ENCODE data around the gene TFCP2L1.

TFCP2L1 gene

GRCh38 chr2:121179467-121179866, 105.5 kb downstream of the TFCP2L1 start:
- Histone ChIP-seq H3K36me3 (ENCODE audit: control insufficient read depth in 2 of 2, insufficient read depth in 1 of 2, low read length in 2 of 2) (no peaks in the 10 kb centered on the region), H3K9me3 (ENCODE audit: control insufficient read depth, insufficient read depth, low read depth, low read length) (no peaks in the 10 kb centered on the region), H3K27ac (ENCODE audit: extremely low read depth, low read depth, low read length) (no peak overlapping the region), H3K4me3 (ENCODE audit: low read depth, low read length) (no peak overlapping the region), H3K4me1 (ENCODE audit: control insufficient read depth, insufficient read depth, low read length) (no peaks in the 10 kb centered on the region)
- TF ChIP-seq ZNF501 (tag by site-specific recombination; IDR thresholded peaks at IDR 0.05) (no peak), ZBTB44 (tag by site-specific recombination; IDR thresholded peaks at IDR 0.05) (no peak), ZNF394 (tag by site-specific recombination; IDR thresholded peaks at IDR 0.05; ENCODE audit: borderline replicate concordance) (no peak), KLF8 (tag by site-specific recombination; IDR thresholded peaks at IDR 0.05) (no peak), ZNF155 (tag by site-specific recombination; IDR thresholded peaks at IDR 0.05) (no peak), ZNF169 (tag by site-specific recombination; IDR thresholded peaks at IDR 0.05) (no peak), BCL11A (tag by site-specific recombination; IDR thresholded peaks at IDR 0.05; ENCODE audit: low read depth) (no peak), ZNF302 (tag by site-specific recombination; IDR thresholded peaks at IDR 0.05; ENCODE audit: low read depth) (no peak), ZNF837 (tag by site-specific recombination; IDR thresholded peaks at IDR 0.05) (no peak), ZNF423 (tag by site-specific recombination; IDR thresholded peaks at IDR 0.05) (no peak), ZNF146 (tag by site-specific recombination; IDR thresholded peaks at IDR 0.05) (no peak), ZNF624 (tag by site-specific recombination; IDR thresholded peaks at IDR 0.05) (no peak), ZNF777 (tag by site-specific recombination; IDR thresholded peaks at IDR 0.05; ENCODE audit: borderline replicate concordance) (no peak), ZNF623 (tag by site-specific recombination; IDR thresholded peaks at IDR 0.05) (no peak), PBX3 (CRISPR knock-in tag; IDR thresholded peaks at IDR 0.05) (no peak)
- CTCF ChIA-PET, result no interaction called here
- POLR2A ChIA-PET, result no interaction called here

GRCh38 chr2:121178730-121179129, 106.3 kb downstream of the TFCP2L1 start:
- POLR2A ChIA-PET, result no interaction called here
- CTCF ChIA-PET, result no interaction called here
- H3K4me3 ChIP-seq (ENCODE audit: low read depth, low read length), result no peak overlapping the region
- H3K36me3 ChIP-seq (ENCODE audit: control insufficient read depth in 2 of 2, insufficient read depth in 1 of 2, low read length in 2 of 2), result no peaks in the 10 kb centered on the region
- TF ChIP-seq ZNF114 (tag by site-specific recombination; IDR thresholded peaks at IDR 0.05) (no peak), ZSCAN4 (tag by site-specific recombination; IDR thresholded peaks at IDR 0.05) (no peak), ZBTB21 (tag by site-specific recombination; IDR thresholded peaks at IDR 0.05) (no peak)
- no peaks in the 10 kb centered on the region for H3K4me1 ChIP-seq (ENCODE audit: control insufficient read depth, insufficient read depth, low read length)
- no peaks in the 10 kb centered on the region for H3K9me3 ChIP-seq (ENCODE audit: control insufficient read depth, insufficient read depth, low read depth, low read length)
- no peak overlapping the region for H3K27ac ChIP-seq (ENCODE audit: extremely low read depth, low read depth, low read length)

GRCh38 chr2:121177896-121178295, 107.1 kb downstream of the TFCP2L1 start:
- POLR2A ChIA-PET, result no interaction called here
- no peak overlapping the region for H3K27ac ChIP-seq (ENCODE audit: extremely low read depth, low read depth, low read length)
- H3K4me1 ChIP-seq (ENCODE audit: control insufficient read depth, insufficient read depth, low read length), result no peaks in the 10 kb centered on the region
- TF ChIP-seq ZNF555 (tag by site-specific recombination; conservative IDR thresholded peaks at IDR 0.05), result no peak
- TF ChIP-seq ZNF585B (tag by site-specific recombination; IDR thresholded peaks at IDR 0.05), result no peak
- TF ChIP-seq PBX3 (CRISPR knock-in tag; IDR thresholded peaks at IDR 0.05), result no peak
- no peak for TF ChIP-seq SCRT2 (tag by site-specific recombination; IDR thresholded peaks at IDR 0.05)
- TF ChIP-seq KLF10 (tag by site-specific recombination; IDR thresholded peaks at IDR 0.05), result no peak
- no peak for TF ChIP-seq SCRT1 (tag by site-specific recombination; IDR thresholded peaks at IDR 0.05; ENCODE audit: borderline replicate concordance)
- no peaks in the 10 kb centered on the region for H3K9me3 ChIP-seq (ENCODE audit: control insufficient read depth, insufficient read depth, low read depth, low read length)
- no peak overlapping the region for H3K4me3 ChIP-seq (ENCODE audit: low read depth, low read length)
- CTCF ChIA-PET, result interaction anchor here (0.6 kb wide), 1 partner anchor 625 kb away, joined by 3 read pairs; no protein-coding TSS in a partner anchor
- no peaks in the 10 kb centered on the region for H3K36me3 ChIP-seq (ENCODE audit: control insufficient read depth in 2 of 2, insufficient read depth in 1 of 2, low read length in 2 of 2)
